RPMI7951 (cell line): Measurements from ENCODE around the gene RAB3IL1. TPM values are rescaled to one million over a fixed set of nuclear protein-coding genes. Genes with fewer than 3 reads are reported as not detected.
"Not testable (repeated sequence)": the region's sequence is repeated elsewhere in the genome, so short reads cannot be mapped to it uniquely, and the experiment has no call there.

Experiments used
- DNase-seq: peaks from one replicate; pipeline ENCODE4 v3.0.0-alpha.2; 2012; ENCODE audit warnings: low read depth
- total RNA-seq: library from RNA; depleted of rRNA; stranded (reverse); fragments of >200 nt; shearing (Covaris generic); gene quantifications from 2 replicates; pipeline ENCODE4 v1.2.3, GENCODE V29; 2014

Gene RAB3IL1
- total RNA-seq, 1 experiment from 2014 or later = 0.84 TPM

DNA sequence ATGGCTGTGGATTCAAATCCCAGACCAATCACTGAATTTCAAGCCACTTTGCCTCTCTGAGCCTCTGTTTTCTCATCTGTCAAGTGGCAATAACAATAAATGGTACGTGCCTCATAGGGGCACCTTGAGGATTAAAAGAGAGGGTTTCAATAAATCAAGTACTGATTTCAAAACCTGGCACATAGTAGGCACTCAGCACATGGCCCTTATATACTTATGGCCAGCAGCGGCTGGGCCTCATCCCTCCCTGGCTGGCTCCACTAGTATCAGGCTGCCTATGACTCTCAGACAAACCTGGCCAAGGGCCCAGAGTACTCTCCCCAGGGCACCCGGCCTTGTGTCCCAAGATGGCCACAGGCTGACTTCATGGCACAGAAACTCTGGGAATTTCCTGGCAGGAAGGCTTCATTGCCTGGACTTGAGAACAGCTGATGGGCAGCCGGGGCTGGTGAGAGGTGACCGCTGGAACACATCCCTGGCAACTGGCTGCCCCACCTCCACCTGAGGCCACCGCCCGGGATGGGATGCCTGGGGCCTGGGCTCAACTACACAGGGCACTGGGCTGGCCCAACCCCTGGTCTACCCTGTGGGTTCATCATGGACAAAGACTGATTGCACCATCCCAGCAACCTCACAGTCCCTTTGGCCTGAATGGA, 29.4 kb downstream of the RAB3IL1 start:
- DNase-seq = peak; percentile 95

DNA sequence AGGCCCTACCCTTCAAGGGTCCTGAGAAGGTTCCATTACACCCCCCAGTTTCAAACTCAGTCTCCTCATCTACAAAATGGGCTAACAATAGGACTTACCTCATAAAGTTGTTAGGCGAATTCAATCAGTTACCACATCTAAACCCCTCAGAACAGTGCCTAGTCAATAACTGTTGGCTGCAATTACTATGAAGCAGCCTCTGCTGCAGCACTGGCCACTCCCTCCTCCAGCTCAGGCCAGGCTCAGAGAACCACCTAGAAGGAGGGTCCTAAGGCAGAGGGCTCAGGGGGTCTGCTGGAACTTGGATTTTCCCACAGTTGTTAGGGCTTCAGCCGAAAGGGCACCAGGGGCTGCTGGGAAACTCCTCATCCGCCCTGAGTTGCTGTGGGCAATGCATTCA, 30.7 kb downstream of the RAB3IL1 start:
- no peak for DNase-seq

DNA sequence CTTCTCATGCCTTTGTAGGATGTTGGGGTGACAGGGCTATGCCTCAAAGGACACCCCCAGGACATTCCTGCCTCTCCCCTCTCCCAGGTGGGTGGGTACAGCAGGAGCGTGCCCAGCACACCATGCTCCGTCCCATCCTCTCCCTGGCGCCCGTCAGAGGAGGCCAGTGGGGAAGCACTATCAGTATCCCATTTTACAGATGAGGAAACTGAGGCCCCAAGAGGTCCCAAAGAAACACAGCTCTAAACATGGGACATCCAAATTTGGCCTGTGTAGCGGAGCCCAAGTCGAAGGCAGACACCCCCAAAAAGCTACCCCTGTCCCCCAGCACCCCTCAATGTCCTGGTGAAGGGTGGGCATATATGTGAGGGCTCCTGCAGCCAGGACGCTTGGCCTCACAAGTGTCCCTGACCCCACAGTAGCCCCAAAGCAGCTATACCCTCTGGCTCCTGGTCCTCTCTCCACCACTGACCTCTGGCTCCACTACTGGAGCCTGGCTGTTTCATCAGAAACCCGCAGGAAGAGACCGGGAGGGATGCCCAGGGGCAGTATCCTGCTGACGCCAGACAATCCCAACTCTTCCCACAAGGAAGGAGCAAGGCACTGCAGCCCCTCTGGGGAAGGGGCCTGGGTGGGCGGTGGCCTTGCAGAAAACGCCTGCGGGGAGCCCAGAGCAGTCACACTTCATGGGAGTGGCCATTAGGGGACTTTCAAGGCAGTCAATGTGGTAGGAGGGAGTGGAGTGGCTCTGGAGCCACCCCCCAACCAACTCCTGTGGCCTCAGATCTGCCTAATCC, 31.4 kb downstream of the RAB3IL1 start:
- DNase-seq = no peak

DNA sequence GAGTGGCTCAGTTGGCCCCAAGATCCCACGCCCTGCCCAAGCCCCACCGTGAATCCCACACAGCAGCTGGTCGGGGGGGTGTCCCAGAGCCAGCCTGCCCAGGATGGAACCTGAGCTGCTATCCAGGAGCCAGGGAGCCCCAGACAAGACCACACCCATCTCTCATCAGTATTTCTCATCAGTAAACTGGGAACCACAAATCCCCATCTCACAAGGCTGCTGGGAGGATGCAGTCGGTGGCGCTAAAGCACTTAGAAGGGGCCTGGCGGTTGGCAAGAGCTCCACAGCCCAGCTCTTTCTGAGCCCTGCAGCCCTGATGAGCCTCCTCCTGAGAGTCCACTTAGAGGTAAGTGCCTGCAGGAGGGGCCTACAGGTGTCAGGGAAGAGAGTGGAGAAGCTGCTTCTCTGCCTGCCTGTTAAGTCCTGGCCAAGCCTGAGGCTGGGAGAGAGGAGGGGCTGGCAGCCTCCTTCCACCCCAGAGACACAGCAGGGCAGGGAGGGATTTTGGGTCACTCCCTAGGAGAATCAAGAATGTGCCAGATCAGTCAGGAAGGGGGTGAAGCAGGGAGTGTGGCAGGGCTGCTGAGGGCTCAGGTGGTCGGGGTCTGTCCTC, 32.1 kb downstream of the RAB3IL1 start:
- DNase-seq = no peak

DNA sequence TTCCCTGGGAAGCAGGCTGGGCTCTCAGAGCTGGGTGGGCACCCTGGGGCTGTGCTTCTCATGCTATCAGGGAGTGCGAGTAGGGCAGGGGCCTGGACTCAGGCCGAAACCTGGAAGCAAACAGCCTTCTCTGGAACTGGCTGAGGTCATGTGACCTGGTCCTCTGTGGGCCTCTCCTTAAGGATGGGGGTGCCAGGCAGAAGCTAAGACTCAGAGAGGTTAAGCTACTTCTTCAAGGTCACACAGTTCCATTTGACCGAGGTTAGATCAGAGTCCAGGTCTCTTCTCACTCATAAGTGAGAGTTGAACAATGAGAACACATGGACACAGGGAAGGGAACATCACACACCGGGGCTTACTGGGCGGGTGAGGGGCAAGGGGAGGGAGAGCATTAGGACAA, 33.4 kb downstream of the RAB3IL1 start:
- DNase-seq = no peak

DNA sequence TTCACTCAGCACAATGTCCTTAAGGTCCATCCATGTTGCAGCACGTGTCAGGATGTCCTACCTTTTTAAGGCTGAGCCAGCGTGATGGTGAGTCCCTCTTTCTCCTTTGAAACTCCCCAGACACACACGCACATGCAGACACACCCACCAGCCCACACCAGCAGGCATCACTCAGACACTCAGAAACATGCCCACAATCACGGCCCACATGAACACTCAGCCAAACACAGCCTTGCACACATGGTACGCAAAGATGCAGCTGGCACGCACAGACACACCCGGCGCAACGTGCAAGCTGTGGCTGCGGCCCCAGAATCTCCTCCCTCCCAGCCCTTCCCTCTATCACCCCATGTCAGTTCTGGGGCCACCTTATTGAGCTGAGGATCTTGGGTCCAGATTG, 34.0 kb downstream of the RAB3IL1 start:
- DNase-seq = no peak

DNA sequence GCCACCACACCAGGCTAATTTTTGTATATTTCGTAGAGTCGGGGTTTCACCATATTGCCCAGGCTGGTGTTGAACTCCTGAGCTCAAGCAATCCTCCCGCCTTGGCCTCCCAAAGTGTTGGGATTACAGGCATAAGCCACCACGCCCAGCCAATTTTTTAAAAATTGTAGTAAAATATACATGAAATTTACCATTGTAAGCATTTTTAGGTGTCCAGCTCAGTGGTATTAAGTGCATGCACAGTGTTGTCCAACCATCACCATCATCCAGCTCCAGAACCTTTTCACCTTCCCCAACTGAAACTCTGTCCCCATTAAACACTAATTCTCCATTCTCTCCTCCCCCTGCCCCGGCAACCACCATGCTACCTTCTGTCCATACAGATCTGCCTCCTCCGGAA, 34.5 kb downstream of the RAB3IL1 start:
- no peak for DNase-seq

DNA sequence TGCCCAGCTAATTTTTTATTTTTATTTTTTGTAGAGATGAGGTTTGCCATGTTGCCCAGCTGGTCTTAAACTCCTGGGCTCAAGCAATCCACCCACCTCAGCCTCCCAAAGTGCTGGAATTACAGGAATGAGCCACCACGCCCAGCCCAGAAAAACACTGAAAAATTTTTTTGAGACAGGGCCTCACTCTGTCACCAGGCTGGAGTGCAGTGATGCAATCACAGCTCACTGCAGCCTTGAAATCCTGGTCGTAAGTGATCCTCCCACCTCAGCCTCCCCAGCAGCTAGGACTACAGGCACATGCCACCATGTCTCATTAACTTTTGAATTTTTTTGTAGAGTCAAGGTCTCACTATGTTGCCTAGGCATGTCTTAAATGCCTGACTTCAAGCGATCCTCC, 35.1 kb downstream of the RAB3IL1 start:
- not testable (repeated sequence) for DNase-seq

DNA sequence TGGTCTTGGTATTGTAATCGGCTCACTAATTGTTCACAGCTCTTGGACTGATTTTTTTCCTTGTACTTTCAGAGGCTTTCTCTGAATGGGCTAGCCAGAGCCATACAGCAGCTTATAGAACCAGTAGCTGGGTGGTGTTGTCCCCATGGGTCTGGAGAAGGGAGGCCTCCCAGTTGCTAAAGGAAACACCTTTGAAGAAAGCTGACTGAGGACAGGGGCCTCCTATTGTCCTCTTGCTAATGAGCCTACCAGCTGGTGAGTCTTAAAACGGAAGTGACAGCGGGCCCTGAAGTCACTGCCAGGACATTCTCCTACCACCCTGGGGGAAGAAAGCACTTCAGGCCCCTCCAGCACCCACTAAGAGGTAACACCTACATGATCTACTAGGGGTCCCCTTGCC, 36.0 kb downstream of the RAB3IL1 start:
- no peak for DNase-seq

DNA sequence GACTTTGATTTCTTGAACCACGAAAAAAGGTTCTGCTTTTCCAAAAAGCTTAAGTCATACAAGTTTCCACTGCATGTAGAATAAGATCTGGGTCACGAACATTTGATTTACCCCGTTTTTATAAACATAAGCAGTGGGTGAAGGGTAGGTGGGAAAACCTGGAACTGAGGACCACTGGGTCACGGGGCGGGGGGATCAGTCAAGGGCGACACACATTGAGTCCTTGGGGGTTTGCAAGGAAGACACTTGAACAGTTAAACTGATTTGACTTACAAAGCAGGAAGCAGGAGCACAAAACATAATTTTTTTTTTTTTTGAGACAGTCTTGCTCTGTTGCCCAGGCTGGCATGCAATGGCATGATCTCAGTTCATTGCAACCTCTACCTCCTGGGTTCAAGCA, 36.9 kb downstream of the RAB3IL1 start:
- no peak for DNase-seq

DNA sequence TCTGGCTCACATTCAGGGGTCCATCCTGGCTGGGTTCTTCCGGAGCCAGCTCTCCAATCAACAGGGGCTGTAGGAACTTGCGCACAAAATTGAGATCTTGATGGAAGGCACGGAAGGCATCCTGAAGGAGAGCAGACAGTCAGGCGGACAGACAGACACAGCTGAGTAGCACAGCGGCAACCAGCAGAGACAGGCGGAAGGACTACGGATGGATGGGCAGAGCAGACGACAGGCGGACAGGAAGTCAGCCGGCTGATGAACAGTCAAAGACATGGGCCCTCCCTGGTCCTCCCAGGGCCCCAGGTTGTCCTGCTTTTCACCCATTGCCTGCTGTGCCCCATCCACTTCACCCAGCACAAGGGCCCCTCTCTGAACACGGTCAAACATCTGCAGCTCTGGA, 37.3 kb downstream of the RAB3IL1 start:
- no peak for DNase-seq

DNA sequence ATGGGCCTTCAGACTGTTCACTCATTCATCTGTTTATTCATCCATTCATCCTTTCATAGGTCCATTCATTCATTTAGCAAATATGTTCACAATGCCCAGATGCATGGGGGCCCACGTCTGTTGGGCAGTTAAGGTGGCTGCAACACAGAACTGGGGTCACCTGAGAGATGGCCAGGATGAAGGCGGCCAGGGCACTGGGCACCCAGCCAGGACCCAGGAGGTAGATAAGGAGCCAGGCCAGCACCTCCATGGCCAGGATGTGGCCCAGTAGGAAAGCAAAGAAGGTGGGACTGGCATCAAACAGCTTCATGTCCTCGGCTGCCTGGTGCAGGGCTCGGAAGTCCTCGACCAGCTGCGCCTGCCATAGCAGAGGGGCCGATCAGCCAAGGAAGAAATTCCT, 38.2 kb downstream of the RAB3IL1 start:
- DNase-seq = no peak

DNA sequence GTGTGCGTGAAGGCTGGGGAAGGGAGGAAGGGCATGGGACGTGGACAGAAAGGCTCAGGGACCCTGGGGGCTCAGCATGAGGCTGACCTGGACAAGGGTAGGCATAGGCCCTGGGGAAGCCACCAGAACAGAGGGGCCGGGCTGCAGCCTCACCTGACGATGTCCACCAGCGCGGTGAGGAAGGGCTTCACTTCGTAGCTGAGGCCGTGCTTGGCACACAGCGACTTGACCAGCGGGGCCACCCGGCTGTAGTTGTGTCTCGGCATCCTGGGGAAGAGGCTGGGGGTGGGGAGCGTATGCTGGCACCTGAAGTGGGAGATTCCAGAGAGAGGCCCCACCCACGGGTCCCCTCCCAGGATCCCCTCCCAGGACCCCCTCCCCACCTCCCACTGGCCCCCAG, 41.7 kb downstream of the RAB3IL1 start:
- DNase-seq = no peak

DNA sequence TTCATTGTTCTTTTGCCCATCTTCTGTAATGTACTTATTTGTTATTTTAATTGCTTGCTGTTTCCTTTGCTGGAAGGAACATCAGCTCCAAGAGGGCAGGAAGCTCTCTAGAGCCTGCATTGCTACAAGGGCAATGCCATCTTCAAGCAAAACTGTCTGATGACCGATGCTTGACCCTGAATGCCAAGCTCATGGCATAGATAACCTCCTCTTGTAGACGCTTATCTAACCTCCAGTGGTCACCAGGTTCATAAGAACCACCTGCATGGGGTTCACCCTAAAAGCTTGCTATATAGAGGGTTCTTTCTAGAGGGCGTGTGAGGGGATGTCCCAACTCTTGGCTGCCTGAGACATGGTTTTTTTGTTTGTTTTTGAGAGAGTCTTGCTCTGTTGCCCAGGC, 42.5 kb downstream of the RAB3IL1 start:
- no peak for DNase-seq

DNA sequence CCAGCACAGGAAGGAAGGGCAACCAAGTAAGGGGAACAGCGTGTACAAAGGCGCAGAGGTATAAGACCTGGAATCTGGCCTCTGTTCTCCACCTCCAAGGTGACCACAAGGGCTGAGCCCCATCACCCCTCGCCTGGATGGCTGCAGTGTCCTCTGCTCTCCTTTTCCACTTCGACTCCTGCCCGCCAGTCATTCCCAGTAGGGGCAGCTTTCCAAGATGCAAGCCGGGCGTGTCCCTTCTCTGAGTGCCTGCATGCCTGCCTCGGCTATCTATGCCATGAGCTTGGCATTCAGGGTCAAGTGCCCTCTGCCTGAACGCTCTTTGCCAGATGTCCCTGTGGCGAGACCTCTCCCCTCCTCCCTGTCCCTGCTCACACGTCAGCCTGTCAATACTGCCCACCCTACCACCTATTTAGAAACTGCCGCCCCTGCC, 43.0 kb downstream of the RAB3IL1 start:
- DNase-seq = no peak

DNA sequence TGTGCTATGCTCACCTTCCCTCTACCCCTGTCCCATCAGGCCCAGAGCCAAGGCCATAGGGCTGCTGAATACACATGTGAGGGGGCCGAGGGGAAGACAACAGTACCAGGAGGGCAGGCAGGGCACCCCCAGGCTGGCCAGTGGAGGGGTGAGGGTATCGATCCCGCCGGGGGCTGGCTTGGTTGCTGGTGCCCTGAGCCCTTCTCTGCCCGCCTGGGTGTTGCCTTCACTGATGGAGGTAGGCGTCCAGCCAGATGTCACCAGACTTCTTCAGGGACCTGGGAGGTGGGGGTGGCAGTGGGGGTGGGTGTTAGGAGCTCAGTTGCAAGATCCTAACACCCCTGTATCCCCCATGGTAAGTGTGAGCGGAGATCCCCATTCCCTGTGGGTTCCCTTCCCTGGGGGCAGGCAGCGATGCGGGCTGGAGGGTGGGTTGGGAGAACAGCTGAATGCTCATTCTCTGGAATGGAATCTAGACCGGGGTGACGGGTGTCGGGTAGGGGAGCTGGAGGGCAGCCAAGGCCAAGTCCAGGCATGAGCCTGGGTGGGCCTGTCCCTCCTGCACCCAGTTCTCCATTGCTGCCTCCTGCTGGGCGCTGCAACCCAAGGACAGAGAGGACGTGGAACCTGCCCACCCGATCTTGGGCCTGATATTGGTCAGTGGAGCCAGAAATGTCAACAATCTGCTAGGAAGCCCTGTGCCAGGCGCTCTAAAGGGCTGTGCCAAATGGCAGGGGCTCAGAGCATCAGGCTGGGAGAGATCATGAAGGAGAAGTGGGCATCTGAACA, 43.6 kb downstream of the RAB3IL1 start:
- DNase-seq = no peak

DNA sequence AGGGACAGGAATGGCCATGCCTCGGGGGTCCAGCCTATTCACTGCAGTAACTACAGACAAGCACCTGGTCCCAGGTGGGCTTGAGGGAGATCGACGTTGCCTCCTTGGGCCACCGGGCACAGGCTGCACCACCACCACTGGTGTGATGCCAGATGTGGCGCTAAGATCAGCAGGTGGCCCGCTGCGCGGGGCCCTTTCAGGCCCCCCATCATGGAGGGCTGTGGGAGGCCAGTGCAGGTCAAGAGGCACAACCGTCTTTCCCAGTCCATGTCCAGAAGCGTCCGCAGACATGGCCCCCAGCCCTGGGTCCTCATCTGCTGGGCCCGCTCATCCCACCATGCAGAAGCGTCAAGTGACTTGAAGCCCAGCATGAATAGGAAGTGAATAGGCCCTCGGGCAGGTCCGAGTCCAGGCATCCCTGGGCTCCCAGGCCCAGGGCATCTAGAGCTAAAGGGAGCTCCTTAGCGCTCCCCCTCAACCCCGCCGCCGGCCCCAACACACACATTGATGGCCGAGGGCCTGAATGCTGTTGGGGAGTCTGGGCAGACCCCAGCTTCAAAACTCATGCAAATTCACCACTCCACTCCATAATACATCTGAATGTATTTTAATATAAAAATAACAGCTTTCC, 44.3 kb downstream of the RAB3IL1 start:
- no peak for DNase-seq

DNA sequence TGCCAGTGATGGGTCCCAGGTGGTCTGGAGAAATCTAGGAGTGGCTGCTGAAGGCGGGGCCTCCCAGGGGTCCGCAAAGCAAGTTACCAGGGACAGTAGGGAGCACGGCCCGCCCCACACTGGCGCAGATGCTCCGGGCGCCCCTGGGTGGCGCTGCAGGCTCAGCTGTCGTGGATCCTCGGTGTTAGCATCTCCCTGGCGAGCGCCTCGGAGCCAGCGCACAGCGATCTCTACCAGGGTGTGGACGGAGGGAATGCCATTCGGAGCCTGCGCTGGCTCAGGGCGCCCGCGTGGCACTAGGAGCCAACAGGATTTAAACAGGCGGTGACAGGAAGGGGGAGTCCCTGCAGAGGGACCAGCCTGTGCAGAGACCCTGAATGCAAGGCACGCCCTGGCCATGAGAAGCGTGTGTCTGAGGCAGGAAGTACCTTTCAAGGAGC, 46.2 kb downstream of the RAB3IL1 start:
- DNase-seq = peak; percentile 75

DNA sequence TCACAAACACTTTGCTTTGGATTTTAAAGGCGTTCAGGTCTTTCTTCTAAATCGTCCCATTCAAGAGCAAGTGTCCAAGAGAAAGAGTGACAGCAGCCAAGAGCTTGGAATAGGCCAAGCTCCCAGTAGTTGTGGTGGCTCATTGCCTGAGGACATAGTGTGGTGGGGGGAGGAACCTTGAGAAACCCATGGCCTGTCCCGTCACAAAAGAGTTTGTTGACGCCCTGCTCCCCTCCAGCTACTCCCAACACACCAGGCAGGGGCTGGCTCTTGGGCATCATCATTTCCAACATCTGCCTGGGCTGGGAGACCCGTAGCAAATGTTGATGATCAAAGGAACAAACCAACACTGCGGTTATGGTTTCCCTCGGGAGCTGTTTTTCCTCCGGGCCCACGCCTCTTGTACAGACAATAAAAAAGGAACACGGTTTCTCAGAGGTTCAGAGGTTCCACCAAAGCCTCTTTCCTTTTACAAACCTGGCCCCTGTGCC, 46.8 kb downstream of the RAB3IL1 start:
- peak; percentile 67 for DNase-seq

DNA sequence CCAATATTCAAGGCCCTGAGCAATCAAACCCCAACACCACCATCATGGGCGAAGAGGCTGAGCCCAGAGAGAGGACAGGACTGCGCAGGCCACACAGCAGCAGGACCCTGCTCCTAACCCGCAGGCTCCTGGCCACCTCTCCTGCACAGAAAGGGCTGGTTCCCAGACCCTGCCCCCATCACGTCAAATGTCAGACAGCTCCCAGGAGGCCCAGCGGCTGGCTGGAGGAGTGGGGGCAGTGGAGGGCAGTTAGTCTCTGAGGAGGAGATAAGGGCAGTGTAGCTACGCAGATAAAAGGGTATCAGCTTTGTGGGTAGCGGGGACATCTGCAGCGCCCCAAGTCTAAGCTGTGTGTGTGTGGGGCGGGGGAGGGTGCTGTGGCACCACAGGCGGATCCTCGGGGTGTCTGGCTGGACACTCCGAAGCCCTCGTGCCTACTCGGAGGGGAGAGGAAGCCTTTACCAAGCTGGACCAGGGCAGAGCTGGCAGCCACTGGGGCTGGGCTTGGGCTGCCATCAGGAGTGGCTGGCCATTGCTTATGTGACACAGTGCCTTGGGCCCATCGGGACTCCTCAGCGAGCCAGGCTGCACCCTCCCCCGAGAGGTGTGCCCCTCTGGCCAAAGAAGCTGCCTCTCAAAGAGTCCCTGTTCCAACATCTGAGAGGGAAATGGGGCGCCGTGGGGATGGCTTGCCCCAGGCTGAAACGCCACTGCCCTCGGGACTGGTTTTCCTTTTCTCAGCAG, 47.5 kb downstream of the RAB3IL1 start:
- no peak for DNase-seq

DNA sequence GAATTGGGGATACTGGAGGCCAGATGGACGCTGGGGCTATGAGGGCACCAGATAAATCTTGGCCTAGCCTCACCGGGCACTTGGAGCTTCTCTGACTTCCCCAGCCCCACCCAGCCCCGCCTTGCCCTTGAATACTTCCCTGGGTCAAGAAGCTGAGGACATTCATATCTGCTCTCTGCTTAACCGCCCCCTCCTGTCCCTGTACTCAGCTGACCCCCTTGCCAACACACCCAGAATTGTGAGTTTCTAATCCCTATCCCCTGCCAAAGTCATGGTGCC, 48.0 kb downstream of the RAB3IL1 start:
- no peak for DNase-seq
